ENCODE results near the gene LY6G6F. TPM values are rescaled to one million over a fixed set of nuclear protein-coding genes. Genes with fewer than 3 reads are reported as not detected.

Gene LY6G6F
- total and polyA plus RNA-seq, 2 of the 13 experiments (the other 11 are each of a cell fraction or from before 2014, with no cell fraction given) = not detected

- TF ChIP-seq ZNF468 (CRISPR knock-in tag; IDR thresholded peaks at IDR 0.05) = no peak
- TF ChIP-seq ZC3H4 (CRISPR knock-in tag; IDR thresholded peaks at IDR 0.05; ENCODE audit: borderline replicate concordance) = no peak
- TF ChIP-seq, protein P1, sequence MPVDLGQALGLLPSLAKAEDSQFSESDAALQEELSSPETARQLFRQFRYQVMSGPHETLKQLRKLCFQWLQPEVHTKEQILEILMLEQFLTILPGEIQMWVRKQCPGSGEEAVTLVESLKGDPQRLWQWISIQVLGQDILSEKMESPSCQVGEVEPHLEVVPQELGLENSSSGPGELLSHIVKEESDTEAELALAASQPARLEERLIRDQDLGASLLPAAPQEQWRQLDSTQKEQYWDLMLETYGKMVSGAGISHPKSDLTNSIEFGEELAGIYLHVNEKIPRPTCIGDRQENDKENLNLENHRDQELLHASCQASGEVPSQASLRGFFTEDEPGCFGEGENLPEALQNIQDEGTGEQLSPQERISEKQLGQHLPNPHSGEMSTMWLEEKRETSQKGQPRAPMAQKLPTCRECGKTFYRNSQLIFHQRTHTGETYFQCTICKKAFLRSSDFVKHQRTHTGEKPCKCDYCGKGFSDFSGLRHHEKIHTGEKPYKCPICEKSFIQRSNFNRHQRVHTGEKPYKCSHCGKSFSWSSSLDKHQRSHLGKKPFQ (CRISPR knock-in tag; IDR thresholded peaks at IDR 0.05; ENCODE audit: insufficient replicate concordance) = no peak
- TF ChIP-seq, protein P2, sequence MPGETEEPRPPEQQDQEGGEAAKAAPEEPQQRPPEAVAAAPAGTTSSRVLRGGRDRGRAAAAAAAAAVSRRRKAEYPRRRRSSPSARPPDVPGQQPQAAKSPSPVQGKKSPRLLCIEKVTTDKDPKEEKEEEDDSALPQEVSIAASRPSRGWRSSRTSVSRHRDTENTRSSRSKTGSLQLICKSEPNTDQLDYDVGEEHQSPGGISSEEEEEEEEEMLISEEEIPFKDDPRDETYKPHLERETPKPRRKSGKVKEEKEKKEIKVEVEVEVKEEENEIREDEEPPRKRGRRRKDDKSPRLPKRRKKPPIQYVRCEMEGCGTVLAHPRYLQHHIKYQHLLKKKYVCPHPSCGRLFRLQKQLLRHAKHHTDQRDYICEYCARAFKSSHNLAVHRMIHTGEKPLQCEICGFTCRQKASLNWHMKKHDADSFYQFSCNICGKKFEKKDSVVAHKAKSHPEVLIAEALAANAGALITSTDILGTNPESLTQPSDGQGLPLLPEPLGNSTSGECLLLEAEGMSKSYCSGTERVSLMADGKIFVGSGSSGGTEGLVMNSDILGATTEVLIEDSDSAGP (CRISPR knock-in tag; IDR thresholded peaks at IDR 0.05; ENCODE audit: borderline replicate concordance) = 0 out of 2 replicates have a peak, but pooled peaks have one; percentile 14
- TF ChIP-seq SP1 (IDR thresholded peaks at IDR 0.05) = no peak
- no peak for TF ChIP-seq SP1 (CRISPR knock-in tag; IDR thresholded peaks at IDR 0.05)
- 0 out of 2 replicates have a peak, but pooled peaks have one; percentile 5 for TF ChIP-seq TARDBP (CRISPR knock-in tag; IDR thresholded peaks at IDR 0.05)
- no peak for TF ChIP-seq ZNF850 (CRISPR knock-in tag; conservative IDR thresholded peaks at IDR 0.05)
- no peak for TF ChIP-seq ZNF501 (CRISPR knock-in tag; IDR thresholded peaks at IDR 0.05)
- no peak for TF ChIP-seq ZNF614 (CRISPR knock-in tag; IDR thresholded peaks at IDR 0.05; ENCODE audit: borderline replicate concordance)
- TF ChIP-seq FOXM1 (CRISPR knock-in tag; IDR thresholded peaks at IDR 0.05) = no peak
- 0 out of 2 replicates have a peak, but pooled peaks have one; percentile 8 for TF ChIP-seq HOXD1 (CRISPR knock-in tag; IDR thresholded peaks at IDR 0.05)
- no peak for TF ChIP-seq MIER2 (CRISPR knock-in tag; IDR thresholded peaks at IDR 0.05)
- no peak for TF ChIP-seq THRA (CRISPR knock-in tag; IDR thresholded peaks at IDR 0.05; ENCODE audit: borderline replicate concordance)
- no peak for TF ChIP-seq HDAC6 (IDR thresholded peaks at IDR 0.05; ENCODE audit: low read depth, low read length)
- TF ChIP-seq ZNF781 (CRISPR knock-in tag; IDR thresholded peaks at IDR 0.05; ENCODE audit: borderline replicate concordance, not compliant biosample characterization) = peak; percentile 8
- TF ChIP-seq, protein P3, sequence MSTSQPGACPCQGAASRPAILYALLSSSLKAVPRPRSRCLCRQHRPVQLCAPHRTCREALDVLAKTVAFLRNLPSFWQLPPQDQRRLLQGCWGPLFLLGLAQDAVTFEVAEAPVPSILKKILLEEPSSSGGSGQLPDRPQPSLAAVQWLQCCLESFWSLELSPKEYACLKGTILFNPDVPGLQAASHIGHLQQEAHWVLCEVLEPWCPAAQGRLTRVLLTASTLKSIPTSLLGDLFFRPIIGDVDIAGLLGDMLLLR (CRISPR knock-in tag; IDR thresholded peaks at IDR 0.05) = no peak
- TF ChIP-seq NFE2 (CRISPR knock-in tag; IDR thresholded peaks at IDR 0.05) = no peak
- no peak for TF ChIP-seq TRIM24 (CRISPR knock-in tag; IDR thresholded peaks at IDR 0.05)
- no peak for TF ChIP-seq MTF1 (CRISPR knock-in tag; IDR thresholded peaks at IDR 0.05)
- peak; percentile 44; the same call in 1 of the 2 replicates for TF ChIP-seq POLR2G (IDR thresholded peaks at IDR 0.05; ENCODE audit: low read depth, low read length)
- no peak for TF ChIP-seq NRL (CRISPR knock-in tag; IDR thresholded peaks at IDR 0.05; ENCODE audit: borderline replicate concordance)
- TF ChIP-seq ZNF563 (CRISPR knock-in tag; IDR thresholded peaks at IDR 0.05) = no peak
- TF ChIP-seq TCF12 (IDR thresholded peaks at IDR 0.05) = no peak
- no peak for TF ChIP-seq TCF12 (CRISPR knock-in tag; IDR thresholded peaks at IDR 0.05)
- no peak for TF ChIP-seq ZNF33B (CRISPR knock-in tag; IDR thresholded peaks at IDR 0.05)
- TF ChIP-seq KAT8 (CRISPR knock-in tag; IDR thresholded peaks at IDR 0.05) = no peak
Observed at GRCh38 chr6:31661262-31662123, 45.2 kb upstream of the LY6G6F start (continued).
